Sigmoid colon (tissue), 4 donors: ENCODE measurements around the gene BRINP3.

Source experiments
- CTCF ChIP-seq, 4 experiments: fragments of 450-650 bp in 3 of 4; fragments of 200-600 bp in 1 of 4; IDR thresholded peaks; one replicate each; pipeline ENCODE4 v1.5.1; 2016 to 2019; ENCODE audit warnings: antibody characterized with exemption in 4 of 4, mild to moderate bottlenecking in 3 of 4, moderate library complexity in 2 of 4
- POLR2A ChIP-seq, 2 donors: fragments of 450-650 bp; IDR thresholded peaks; one replicate each; pipeline ENCODE4 v1.6.1; 2016; ENCODE audit warnings: antibody characterized with exemption in 2 of 2, mild to moderate bottlenecking in 2 of 2, moderate library complexity in 2 of 2
- POLR2AphosphoS5 ChIP-seq, 4 donors: sonication (generic); formaldehyde crosslinking; IDR thresholded peaks; one replicate each; pipeline ENCODE4 v1.6.1; 2017; ENCODE audit warnings: antibody characterized with exemption in 4 of 4

- TF ChIP-seq POLR2A (IDR thresholded peaks at IDR 0.05): no peak
- TF ChIP-seq CTCF (IDR thresholded peaks at IDR 0.05): no peak
- no peak for TF ChIP-seq POLR2AphosphoS5 (IDR thresholded peaks at IDR 0.05)
Observed at GRCh38 chr1:190303501-190303900, 174.2 kb downstream of the BRINP3 start.
